HG02938 (cell line): ENCODE measurements around the gene RHBDD1.
"Not testable (repeated sequence)": the region's sequence is repeated elsewhere in the genome, so short reads cannot be mapped to it uniquely, and the experiment has no call there.

Experiments used
- ATAC-seq: cut with Tn5 transposase; IDR thresholded peaks from one replicate; pipeline ENCODE4 v1.9.1; 2021; ENCODE audit warnings: mild to moderate bottlenecking, moderate library complexity; ENCODE audit not compliant: unreplicated experiment

RHBDD1 gene

DNA sequence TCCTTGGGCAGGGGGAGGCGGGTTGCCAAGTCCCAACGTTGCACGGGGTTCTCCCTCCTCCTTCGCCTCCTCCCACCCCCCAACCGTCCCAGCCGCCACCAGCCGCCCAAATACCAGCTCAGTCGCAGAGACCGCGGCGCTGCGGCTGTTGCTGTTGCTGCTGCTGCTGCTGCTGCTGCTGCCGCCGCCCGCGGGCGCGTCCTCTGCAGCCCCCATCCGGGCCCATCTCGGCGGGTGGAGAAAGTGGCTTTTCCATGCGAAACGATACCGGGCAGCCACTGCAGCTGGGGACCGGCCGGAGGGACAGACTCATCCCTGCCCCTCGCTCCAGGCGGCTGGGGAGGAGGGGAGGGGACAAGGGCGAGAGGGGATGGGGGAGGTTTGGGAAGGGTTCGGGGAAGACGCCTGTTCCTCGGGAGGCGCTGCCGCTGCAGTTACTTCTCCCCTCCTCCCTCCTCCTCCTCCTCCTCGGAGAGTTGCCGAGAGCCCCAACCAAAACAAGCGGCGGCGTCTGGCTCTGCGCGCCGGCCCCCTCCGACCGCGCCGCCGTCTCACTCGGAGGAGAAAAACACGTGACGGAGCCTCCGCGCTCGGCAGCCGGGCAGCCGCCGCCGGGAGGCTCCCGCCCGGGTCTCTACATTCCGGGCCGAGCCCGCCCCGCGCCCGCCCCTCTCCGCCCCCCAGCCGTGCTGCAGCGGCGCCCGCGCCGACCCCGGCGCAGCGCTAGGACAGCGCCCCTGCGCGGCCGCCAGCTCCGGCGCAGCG, 36.5 kb upstream of the RHBDD1 start, which contains the start of gene IRS1:
IRS1 (minus strand) TSS at position 610 of the 765 bp plus-strand sequence. CDS start 1,082 bp downstream, outside the sequence.
- peak; percentile 33 for ATAC-seq

DNA sequence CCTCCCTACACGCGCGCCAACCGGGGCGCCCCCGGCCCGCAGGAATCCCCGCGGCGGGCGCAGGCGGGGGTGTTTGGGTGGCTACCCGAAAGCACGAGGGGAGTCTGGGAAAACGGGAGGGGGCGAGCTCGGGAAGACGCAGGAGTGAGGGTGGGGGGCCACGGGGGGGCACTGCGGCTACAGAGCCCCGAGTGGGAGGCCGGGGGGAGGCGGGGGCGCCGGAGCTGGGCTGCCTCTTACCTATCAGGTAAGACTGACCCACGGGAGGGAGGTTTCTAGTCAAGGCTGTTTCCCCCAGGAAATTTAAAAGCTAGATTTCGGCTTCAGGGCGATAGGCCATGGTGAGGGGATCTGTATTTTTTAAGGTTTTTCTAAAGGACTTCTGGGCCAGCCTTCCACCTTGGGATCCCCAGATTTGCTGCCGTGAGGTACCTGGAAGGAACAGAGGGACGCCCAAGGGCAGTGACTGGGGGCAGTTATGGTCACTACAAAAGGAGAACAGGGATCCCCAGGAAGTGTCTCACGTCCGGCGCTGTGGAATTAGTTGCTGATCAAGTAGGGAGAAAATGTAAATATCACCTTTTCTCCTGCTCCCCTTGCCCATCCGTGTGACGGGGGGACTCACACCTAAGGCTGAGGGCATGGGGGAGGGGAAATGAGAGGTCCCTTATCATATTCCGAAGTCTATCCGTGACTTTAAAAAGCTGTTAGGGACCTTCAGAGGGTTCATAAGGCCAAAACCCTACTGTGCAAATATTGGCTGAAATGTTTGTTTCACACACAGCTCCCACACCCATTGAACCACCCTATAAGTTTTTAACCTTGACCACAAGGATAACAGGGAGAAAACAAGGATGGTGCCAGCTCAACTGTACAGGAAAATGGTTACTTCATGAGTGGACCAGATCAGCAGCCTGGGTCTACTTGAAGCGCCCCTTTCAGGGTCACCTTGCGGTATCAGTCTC, 35.6 kb upstream of the RHBDD1 start:
- ATAC-seq = no peak

DNA sequence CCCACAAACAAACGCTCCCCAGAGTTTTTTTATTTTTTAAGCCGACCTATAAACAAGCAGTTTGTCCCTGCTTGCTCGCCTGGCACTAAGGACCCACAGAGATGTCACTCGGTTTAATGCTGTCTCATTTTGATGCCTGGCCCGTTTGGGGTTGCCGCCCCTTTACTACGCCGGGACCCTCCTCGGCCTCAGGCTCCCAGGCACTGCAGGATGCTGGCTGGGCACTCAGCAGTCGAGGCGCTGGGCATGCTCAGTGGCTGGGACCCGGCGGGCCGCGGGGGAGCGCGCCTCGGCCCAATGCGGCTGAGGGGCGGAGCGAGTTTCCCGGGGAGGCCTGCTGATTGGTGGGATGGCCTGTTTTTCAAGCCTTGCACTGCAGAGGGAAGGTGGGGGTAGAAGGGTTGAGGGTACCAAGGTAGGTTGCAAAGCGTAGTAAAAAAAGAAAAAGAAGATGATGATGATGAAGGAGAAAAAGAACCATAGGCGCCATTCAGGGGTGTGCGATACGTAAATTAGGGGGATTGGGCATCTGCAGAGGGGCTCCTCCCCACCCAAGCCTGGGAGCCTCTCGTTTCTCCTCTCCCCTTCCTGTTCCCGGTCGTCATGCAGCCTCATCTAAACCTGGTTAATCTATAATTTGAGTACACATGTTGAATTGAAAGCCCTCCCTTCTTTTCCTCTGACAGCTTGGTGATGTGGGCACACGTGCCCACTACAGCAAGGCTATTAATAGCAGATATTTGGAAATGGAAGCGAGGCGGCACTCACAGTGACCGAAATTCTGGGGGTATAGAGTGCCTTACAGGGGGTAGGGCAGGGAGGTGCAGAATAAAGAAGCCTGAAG, 34.7 kb upstream of the RHBDD1 start:
- ATAC-seq = peak; percentile 68

DNA sequence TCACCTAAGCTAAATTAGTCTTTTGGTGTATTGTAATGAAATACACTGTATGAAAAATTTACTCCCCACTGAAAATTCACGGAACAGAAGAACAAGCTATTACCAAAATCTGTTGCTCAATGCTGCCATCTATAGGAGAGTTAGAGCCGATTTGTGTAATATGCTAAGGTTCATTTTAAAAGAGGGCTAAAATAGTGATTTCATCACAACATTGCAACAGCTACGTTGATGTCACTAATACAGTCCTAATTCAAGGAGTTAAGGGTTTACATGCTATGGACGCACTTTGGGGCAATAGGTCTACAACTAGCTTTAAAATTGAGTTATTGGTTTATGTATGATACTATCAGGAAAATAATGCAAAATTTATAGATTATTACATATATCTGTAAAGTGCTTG, 33.3 kb upstream of the RHBDD1 start:
- ATAC-seq = no peak

DNA sequence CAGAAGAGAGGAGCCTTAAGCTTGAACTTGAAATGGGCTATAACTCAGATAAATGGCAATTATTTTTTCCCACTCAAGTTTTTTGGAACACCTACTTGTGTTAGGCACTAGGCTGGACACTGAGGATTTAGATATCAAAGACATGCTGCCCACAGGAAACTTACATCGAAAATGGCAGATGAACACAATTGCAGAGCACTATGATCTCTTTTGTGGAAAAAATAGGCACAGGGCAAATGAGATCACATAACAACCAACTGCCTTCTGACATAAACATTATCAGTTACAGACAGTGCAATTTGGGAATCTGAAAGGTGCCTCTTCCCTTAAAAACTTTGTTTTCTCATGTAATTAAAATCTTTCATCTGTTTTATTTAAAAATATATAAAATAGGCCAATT, 32.4 kb upstream of the RHBDD1 start:
- no peak for ATAC-seq

DNA sequence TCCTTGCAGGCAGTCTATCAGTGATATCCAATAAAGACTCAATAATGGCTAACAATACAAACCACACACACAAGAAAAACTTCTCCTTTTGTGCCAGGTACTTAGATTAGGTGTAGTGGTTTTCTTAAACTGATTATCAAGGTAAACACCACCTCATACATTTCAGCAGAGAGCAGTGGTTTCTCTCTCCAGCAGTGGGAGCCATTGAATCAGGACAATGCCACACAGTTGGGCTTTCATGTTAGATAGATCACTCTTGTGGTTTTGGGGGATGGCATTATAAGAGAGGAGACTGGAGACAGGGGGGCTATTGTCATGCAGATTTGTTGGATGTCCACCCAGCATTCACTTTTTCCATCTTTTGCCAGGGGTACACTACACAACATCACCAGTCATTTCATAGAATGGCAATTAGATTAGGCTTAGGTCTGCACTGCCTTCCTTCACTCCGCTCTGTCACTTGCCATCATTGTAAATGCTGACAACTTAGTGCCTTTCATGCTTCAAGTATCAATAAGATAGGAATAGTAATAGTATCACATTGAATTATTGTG, 22.6 kb upstream of the RHBDD1 start:
- ATAC-seq = no peak

DNA sequence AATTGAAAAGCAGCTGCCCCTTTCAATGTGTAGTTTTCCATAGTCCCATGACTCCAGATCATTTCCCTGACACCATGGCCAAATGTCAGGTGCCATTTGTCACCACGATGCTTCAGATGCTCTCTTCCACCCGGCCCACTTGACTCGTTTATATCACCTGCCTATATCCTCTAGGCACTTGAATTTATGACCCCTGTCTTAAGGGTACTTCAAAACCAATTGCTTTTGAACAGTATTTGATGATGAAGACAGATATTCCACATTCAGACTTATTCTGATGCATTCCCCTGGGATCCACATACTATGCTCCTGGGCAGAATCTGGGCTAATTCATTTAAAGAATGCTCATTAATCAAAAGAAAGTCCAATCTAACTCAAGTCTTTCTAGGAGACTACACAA, 16.9 kb upstream of the RHBDD1 start:
- no peak for ATAC-seq

DNA sequence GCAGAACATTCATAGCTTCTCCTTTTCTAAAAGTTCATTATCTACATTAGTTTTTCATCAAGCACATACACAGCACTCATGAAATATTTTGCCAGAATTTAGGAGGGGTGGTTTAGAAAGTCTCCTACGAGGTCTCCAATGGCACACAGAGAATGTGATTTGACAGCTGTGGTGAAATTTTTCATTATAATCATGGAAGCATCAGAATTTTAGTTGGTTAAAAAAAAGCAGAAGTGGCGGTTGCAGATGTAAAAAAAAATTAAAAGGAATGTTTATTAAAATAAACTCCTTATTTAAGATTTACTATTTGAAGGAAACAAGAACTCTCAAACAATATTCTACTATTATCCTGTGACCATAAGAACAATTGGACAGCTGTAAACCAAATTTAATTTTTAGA, 10.8 kb upstream of the RHBDD1 start:
- no peak for ATAC-seq

DNA sequence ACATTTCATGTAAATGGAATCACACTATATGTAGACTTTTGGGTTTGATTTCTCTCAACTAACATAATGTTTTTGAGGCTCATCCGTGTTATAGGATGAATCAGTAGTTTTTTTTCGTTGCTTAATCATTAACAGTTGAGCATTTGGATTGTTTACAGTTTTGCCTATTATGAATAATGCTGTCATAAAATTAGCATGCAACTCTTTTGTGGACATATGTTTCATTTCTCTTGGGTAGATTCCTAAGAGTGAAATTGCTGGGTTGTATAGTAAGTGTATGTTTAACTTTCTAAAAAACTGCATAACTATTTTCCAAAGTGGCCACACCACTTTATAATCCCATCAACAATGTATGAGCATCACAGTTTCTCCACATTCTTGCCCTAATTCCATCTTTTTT, 7.7 kb upstream of the RHBDD1 start:
- no peak for ATAC-seq

DNA sequence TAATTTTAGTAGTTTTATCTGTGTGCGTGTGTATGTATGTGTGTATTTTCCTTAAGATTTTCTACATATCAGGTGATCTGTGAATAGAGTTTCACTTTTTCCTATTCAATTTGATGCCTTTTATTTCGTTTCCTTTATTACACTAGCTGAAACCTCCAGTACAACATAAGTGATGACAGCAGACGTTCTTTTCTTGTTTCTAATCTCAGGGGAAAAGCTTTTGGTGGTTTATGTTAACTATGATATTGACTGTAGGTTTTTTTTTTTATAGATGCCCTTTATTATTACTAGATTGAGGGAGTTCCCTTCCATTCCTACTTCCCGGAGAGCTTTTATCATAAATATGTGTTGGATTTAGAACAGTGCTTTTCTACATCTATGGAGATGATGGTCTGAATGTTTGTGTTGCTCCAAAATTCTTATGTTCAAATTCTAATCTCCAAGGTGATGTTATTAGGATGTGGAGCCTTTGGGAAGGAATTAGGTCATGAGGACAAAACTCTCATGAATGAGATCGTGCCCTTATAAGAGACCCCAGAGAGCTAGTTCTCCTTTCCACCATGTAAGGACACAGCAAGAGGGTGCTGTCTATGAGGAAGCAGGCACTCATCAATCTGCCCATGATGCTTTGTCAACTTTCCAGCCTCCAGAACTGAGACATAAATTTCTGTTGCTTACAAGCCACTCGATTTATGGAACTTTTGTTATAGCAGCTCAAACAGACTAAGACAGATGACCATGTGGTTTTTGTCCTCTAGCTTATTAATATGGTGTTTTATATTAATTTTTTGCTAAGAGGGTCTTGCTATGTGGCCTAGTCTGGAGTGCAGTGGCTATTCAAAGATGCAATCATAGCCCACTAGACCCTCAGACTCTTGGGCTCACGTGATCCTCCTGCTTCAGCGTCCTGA, 5.9 kb upstream of the RHBDD1 start:
- peak; percentile 56 for ATAC-seq

DNA sequence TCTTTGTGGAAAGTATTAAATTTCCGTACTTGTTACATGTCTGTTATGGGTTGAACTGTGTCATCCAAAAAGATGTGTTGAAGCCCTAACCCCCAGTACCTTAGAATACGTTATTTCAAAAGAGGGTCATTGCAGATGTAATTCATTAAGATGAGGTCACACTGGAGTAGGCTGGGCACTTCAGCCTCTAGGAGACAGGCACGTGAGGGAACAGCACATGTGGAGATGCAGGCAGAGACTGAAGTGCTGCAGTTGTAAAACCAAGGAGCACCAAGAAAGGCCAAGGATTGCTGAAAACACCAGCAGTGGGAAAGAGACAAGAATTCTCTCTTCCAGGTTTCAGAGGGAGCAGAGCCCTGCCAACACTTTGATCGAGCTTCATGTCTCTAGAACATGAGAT, 4.6 kb upstream of the RHBDD1 start:
- no peak for ATAC-seq

DNA sequence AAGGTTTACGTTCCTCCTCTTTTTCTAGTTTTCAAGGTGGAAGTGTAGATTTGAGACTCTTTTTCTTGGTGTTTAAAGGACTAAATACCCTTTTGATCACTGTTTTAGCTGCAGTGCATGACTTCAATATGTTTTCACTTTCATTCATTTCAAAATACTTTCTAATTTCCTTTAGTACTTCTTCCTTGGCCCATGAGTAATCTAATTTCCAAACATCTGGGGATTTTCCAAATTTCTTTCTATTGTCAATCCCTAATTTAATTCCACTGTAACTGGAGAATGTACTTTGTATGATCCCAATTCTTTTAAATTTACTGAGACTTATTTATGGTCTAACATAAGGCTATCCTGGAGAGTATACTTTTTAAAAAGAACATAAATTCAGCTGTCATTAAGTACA, 3.8 kb upstream of the RHBDD1 start:
- no peak for ATAC-seq

DNA sequence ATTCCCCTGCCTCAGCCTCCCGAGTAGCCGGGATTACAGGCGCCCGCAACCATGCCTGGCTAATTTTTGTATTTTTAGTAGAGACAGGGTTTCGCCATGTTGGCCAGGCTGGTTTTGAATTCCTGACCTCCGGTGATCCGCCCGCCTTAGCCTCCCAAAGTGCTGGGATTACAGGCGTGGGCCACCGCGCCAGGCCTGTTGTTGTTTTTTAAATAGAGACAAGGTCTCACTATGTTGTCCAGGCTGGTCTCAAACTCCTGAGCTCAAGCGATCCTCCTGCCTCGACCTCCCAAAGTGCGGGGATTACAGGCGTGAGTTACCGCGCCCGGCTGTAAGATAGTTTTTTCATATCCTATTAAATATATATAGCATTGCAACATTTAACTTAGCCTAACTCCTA, 974 bp upstream of the RHBDD1 start:
- ATAC-seq = not testable (repeated sequence)

DNA sequence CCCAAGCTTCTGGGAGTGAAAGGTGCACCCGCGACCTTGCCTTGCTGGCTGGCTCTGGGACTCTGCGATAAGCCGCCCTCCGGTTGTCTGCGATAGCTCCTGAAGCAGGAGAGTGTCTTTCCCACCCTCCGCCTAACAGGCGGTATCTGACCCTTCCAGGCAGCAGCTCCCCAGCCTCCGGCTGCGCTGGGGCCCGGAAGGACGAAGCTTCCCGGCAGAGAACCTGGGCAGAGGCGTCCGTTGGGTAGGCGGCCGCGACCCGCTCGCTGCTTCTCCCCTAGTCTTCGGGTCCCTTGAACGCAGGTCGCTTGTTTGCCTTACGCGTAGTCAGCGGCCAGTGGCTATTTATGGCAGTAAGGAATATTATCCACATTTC, 446 bp upstream of the RHBDD1 start:
- ATAC-seq = peak; percentile 21

DNA sequence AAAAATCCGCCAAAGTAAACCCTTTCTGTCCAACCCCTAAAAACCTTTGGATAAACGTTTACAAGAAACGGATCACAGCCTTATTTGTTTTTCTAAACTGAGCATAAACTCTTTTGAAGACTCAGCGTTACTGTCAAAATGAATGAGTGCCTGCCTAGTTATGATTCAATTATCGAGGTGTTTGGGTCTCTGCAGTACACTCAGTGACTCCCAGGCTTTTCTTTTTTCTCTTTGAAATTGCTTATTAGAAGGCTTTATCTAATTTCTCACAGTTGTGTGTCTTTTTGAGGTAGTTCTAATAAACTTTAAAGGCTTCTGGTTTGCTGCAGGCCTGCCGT, 663 bp downstream of the RHBDD1 start:
- ATAC-seq = peak; percentile 4

DNA sequence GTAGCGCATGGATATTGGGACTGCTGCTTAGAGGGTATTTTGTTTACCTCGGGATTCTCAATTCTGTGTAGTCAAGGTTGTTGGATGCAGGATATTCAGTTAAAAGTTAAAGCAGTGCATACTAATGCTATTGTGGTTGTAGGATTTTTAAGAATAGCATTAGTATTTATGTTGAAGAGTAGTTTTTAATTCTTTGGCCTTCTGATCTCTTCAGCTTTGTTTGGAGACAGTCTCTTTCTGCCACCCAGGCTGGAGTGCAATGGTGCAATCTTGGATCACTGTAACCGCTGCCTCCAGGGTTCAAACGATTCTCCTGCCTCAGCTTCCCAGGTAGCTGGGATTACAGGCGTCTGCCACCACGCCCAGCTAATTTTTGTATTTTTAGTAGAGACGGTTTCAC, 1.5 kb downstream of the RHBDD1 start:
- ATAC-seq = no peak

DNA sequence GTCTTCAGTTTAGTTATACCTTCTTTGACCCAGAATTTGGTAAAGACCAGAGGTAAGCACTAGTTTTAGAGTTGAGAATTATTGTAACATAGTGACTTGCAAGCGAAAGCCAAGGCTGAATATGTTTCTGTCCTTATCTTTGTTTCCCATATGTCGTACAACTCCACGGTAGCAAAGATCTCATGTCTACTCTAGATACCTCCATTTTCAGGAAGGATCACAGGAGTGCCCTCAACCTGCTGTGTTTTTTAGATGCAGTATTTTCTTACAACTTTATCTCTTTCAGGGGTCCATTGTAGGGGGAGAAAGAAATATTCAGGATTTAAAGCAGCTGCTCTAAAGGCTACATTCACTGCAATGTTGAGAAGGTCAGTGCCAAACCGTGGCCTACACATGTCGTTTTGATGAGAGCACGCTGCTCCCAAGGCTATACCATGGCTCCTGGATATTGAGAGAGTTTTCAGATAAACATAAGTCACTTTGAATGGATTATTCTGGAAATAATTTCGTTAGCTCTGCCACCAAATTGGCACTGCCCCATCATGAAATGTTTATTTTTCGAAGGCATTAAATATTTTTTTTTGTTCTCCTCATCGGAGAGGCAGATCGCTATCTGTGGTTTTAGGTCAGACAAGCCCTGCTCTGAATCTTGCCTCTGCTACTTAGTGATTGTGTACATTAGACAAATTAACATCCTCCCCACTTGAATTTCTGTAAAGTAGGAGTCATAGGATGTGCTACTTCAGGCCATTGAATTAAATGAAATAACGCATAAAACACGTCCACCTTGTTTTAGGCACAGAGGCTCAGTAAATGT, 2.1 kb downstream of the RHBDD1 start:
- no peak for ATAC-seq

DNA sequence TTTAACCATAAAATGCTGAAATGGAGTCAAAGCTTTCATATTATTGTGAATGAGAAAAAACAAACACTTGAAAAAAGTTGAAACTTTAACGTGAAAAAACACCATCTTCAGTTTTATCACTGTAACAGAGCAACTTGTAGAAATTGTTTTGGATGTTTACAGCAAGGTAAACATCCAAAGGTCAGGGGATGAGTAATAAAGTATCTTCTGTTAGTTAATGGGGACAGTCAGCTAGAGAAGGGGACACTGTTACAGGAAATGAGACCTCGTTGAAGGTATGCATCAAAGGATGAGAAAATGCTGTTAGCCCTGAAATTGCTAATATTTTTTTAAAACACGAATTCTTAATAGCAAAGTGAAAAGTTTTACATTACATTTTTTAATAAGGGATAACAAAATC, 2.9 kb downstream of the RHBDD1 start:
- ATAC-seq = no peak

DNA sequence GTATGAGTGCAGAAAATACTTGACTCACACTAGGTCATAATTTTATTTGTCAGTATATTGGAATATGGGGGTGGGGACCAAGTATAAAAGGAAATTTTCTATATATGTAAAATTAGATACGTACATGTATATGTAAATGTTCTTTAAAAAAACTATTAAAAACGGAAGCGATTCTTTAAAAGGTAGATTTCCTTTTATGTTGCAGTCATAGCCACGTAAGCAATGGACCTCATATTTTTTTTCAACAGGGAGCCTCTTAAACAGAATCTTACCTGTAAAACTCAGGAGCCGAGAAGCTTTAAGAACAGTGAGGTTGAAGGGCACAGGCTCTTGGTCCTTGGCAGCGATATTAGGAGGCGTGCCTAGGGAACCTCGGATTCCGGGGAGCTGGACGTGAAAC, 3.3 kb downstream of the RHBDD1 start:
- ATAC-seq = no peak
